HepG2 (cell line): ENCODE data around the gene ZNF451. TPM values are rescaled to one million over a fixed set of nuclear protein-coding genes. Genes with fewer than 3 reads are reported as not detected.

ENCODE experiments used
- ATAC-seq: fragments of 200-7000 bp; cut with Tn5 transposase; 3 replicates; pipeline ENCODE4 v1.9.1; 2020; ENCODE audit warnings: mild to moderate bottlenecking, moderate library complexity
- BruUV-seq: library from RNA; stranded (reverse); fragments of 400-500 nt; replicated peaks from 2 replicates; lab custom pipeline; 2021; lab: Mats Ljungman, UMichigan
- CTCF ChIA-PET: fragments of 300-600 bp; formaldehyde crosslinking; extraction: SDS; loops from one replicate; lab custom pipeline; 2021; ENCODE audit warnings: low total read pairs, inconsistent platforms, low intra/inter-chr PET ratio; lab: Yijun Ruan, JAX
- POLR2A ChIA-PET: fragments of 350-600 bp; sonication (Branson Sonifier 250); formaldehyde crosslinking; loops from one replicate; lab custom pipeline; 2020; ENCODE audit warnings: antibody characterized with exemption, inconsistent platforms; lab: Yijun Ruan, JAX
- DNase-seq: peaks from one replicate; pipeline ENCODE4 v3.0.0-alpha.2; 2015; ENCODE audit warnings: low spot score
- FAIRE-seq: peaks from 3 replicates; lab custom pipeline; 2011; peaks lifted over from hg19 to GRCh38; lab: Jason Lieb, UNC
- H2AFZ ChIP-seq: one replicate; pipeline ENCODE4 v1.6.1; 2011; ENCODE audit warnings: low read length, inconsistent platforms
- H3K27ac ChIP-seq: fragments of 300-600 bp; 3 replicates; pipeline ENCODE4 v1.8.0; 2011; ENCODE audit warnings: mixed run types, mild to moderate bottlenecking, mixed read lengths, low read length, inconsistent platforms; ENCODE audit not compliant: insufficient read depth; ENCODE audit errors: extremely low read length
- H3K27me3 ChIP-seq, 2 experiments: fragments of 200-600 bp in 1 of 2; 2 replicates in 1 of 2; 3 replicates in 1 of 2; pipeline versions ENCODE4 v1.6.0 to v1.8.0; 2011; ENCODE audit warnings: low read length in 2 of 2, mild to moderate bottlenecking in 2 of 2, moderate library complexity in 2 of 2, inconsistent platforms in 1 of 2; ENCODE audit not compliant: insufficient read depth in 2 of 2, control insufficient read depth in 1 of 2
- H3K36me3 ChIP-seq, 2 experiments: fragments of 200-600 bp in 1 of 2; replicated peaks in 1 of 2; 2 replicates in 1 of 2; 3 replicates in 1 of 2; pipeline versions ENCODE4 v1.5.1 to v1.8.0; 2011; ENCODE audit warnings: low read length in 2 of 2, inconsistent platforms in 1 of 2; ENCODE audit not compliant: insufficient read depth in 2 of 2, control insufficient read depth in 1 of 2
- H3K4me1 ChIP-seq: 2 replicates; pipeline ENCODE4 v1.5.1; 2012; ENCODE audit warnings: low read length, inconsistent platforms; ENCODE audit not compliant: insufficient read depth
- H3K4me2 ChIP-seq: 2 replicates; pipeline ENCODE4 v1.6.0; 2011; ENCODE audit warnings: low read depth, low read length, inconsistent platforms
- H3K4me3 ChIP-seq, 3 experiments: fragments of 200-600 bp in 1 of 3; sonication (generic), shearing (Covaris generic) in 1 of 3; replicated peaks in 1 of 3; 2 replicates each; pipeline ENCODE4 v1.5.1; 2011 to 2016; ENCODE audit warnings: low read length in 3 of 3, inconsistent platforms in 2 of 3, low read depth in 2 of 3, mild to moderate bottlenecking in 2 of 3, control low read depth in 1 of 3, mixed read lengths in 1 of 3; ENCODE audit not compliant: insufficient read depth in 1 of 3
- H3K79me2 ChIP-seq: one replicate; pipeline ENCODE4 v1.6.1; 2011; ENCODE audit warnings: low read length, inconsistent platforms; ENCODE audit not compliant: insufficient read depth
- H3K9ac ChIP-seq: 2 replicates; pipeline ENCODE4 v1.6.0; 2011; ENCODE audit warnings: mild to moderate bottlenecking, low read depth, low read length, inconsistent platforms; ENCODE audit not compliant: insufficient read depth
- H3K9me3 ChIP-seq: 2 replicates; pipeline ENCODE4 v1.5.1; 2012; ENCODE audit warnings: mild to moderate bottlenecking, low read length
- H4K20me1 ChIP-seq: 2 replicates; pipeline ENCODE4 v1.6.0; 2011; ENCODE audit warnings: inconsistent platforms, mild to moderate bottlenecking, low read length, moderate library complexity; ENCODE audit not compliant: insufficient read depth
- AKNA ChIP-seq: sonication (generic); formaldehyde crosslinking; IDR thresholded peaks from 2 replicates; pipeline ENCODE4 v1.4.0; 2020; ENCODE audit warnings: missing genetic modification reagents, borderline replicate concordance
- CBFB ChIP-seq: sonication (generic); formaldehyde crosslinking; IDR thresholded peaks from 2 replicates; pipeline ENCODE4 v1.4.0; 2020; ENCODE audit warnings: missing genetic modification reagents
- CREM ChIP-seq, 2 experiments: sonication (generic) in 1 of 2; formaldehyde crosslinking in 1 of 2; IDR thresholded peaks; 2 replicates each; pipeline versions ENCODE4 v1.4.0 to v1.6.1; 2016 to 2020; ENCODE audit warnings: antibody characterized with exemption in 1 of 2, mild to moderate bottlenecking in 1 of 2, missing genetic modification reagents in 1 of 2
- FOXP1 ChIP-seq, 2 experiments: fragments of 450-650 bp in 1 of 2; IDR thresholded peaks; 2 replicates each; pipeline ENCODE4 v1.6.1; 2017 to 2018; ENCODE audit warnings: antibody characterized with exemption in 1 of 2
- HES4 ChIP-seq: sonication (generic); formaldehyde crosslinking; IDR thresholded peaks from 2 replicates; pipeline ENCODE4 v1.9.0; 2021; ENCODE audit warnings: mild to moderate bottlenecking, missing genetic modification reagents, borderline replicate concordance
- IRF9 ChIP-seq: sonication (generic); formaldehyde crosslinking; IDR thresholded peaks from 2 replicates; pipeline ENCODE4 v1.8.0; 2022; ENCODE audit warnings: missing genetic modification reagents, mild to moderate bottlenecking, borderline replicate concordance
- MLX ChIP-seq: IDR thresholded peaks from 2 replicates; pipeline ENCODE4 v1.6.1; 2016
- MYC ChIP-seq: sonication (generic); formaldehyde crosslinking; IDR thresholded peaks from 2 replicates; pipeline ENCODE4 v1.9.0; 2021; ENCODE audit warnings: missing genetic modification reagents, borderline replicate concordance
- SMARCE1 ChIP-seq: fragments of 450-650 bp; IDR thresholded peaks from 2 replicates; pipeline ENCODE4 v1.6.1; 2017; ENCODE audit warnings: borderline replicate concordance
- SP140L ChIP-seq: sonication (generic); formaldehyde crosslinking; IDR thresholded peaks from 2 replicates; pipeline ENCODE4 v1.4.0; 2020; ENCODE audit warnings: missing genetic modification reagents, borderline replicate concordance
- TCF7L2 ChIP-seq: IDR thresholded peaks from 2 replicates; pipeline ENCODE4 v1.6.1; 2011; ENCODE audit warnings: mild to moderate bottlenecking, low read depth, low read length, moderate library complexity
- ZBTB7B ChIP-seq: sonication (generic); formaldehyde crosslinking; IDR thresholded peaks from 2 replicates; pipeline ENCODE4 v1.4.0; 2020; ENCODE audit warnings: missing genetic modification reagents
- ZFX ChIP-seq: sonication (generic); formaldehyde crosslinking; IDR thresholded peaks from 2 replicates; pipeline ENCODE4 v1.4.0; 2020; ENCODE audit warnings: mild to moderate bottlenecking, low read depth, missing genetic modification reagents, moderate library complexity
- ZNF235 ChIP-seq: sonication (generic); formaldehyde crosslinking; IDR thresholded peaks from 2 replicates; pipeline ENCODE4 v1.8.1; 2023; ENCODE audit warnings: mild to moderate bottlenecking, missing genetic modification reagents, borderline replicate concordance
- ZNF276 ChIP-seq: sonication (generic); formaldehyde crosslinking; IDR thresholded peaks from 2 replicates; pipeline ENCODE4 v1.4.0; 2020; ENCODE audit warnings: mild to moderate bottlenecking, low read depth, missing genetic modification reagents
- ZNF816 ChIP-seq: sonication (generic); formaldehyde crosslinking; IDR thresholded peaks from 2 replicates; pipeline ENCODE4 v1.8.0; 2022; ENCODE audit warnings: missing genetic modification reagents, mild to moderate bottlenecking, borderline replicate concordance
- WGBS: methylation state at CpG from one replicate; pipeline ENCODE4 v1.1.6; 2017; ENCODE audit warnings: low lambda C conversion rate; 5-methylcytosine and 5-hydroxymethylcytosine counted together
- in situ Hi-C: cut with HindIII; loops from 2 replicates; pipeline ENCODE4 v1.10.0; 2017; ENCODE audit warnings: low pct_unique_long_range_greater_than_20kb; ENCODE audit not compliant: extremely low pct_ligation_motif_present
- intact Hi-C: fragments of 100-400 bp; cut with micrococcal nuclease; formaldehyde crosslinking; loops from one replicate; pipeline ENCODE4 v1.10.0; 2022; ENCODE audit not compliant: unreplicated experiment
- polyA plus RNA-seq, 8 experiments: library from polyadenylated mRNA; depleted of rRNA in 3 of 8; stranded (reverse) in 7 of 8; unstranded in 1 of 8; fragments of >200 nt; fragmentation: Illumina TruSeq in 4 of 8; extraction: Trizol in 4 of 8; gene quantifications; 2 replicates each; pipeline versions ENCODE4 v1.2.1 to v1.2.3, GENCODE V29; 2011 to 2016; ENCODE audit warnings: low read depth in 4 of 8, missing spikeins in 1 of 8, mixed read lengths in 1 of 8; ENCODE audit not compliant: insufficient read depth in 1 of 8
- total RNA-seq, 5 experiments: library from RNA; depleted of rRNA; stranded (reverse); fragments of >200 nt; fragmentation: Illumina TruSeq; extraction: Trizol; gene quantifications; 2 replicates each; pipeline ENCODE4 v1.2.3, GENCODE V29; 2016; ENCODE audit warnings: low read depth in 1 of 5

ZNF451 gene
- total and polyA plus RNA-seq, 2 of the 13 experiments (the other 11 are each of a cell fraction or from before 2014, with no cell fraction given): 32.1 to 65.7 TPM

GRCh38 chr6:57143690-57144089 lies 53.7 kb downstream of the ZNF451 start (continued):
- TF ChIP-seq HES4 (CRISPR knock-in tag): no peak
- TF ChIP-seq ZFX: no peak
- no peak for TF ChIP-seq SP140L (CRISPR knock-in tag)
- no peak for TF ChIP-seq CBFB

GRCh38 chr6:57147401-57147800 lies 57.4 kb downstream of the ZNF451 start:
- WGBS: 93% methylated on average over 5 of the region's 5 CpGs
- no peaks in the 10 kb centered on the region for H4K20me1 ChIP-seq
- CTCF ChIA-PET: no interaction called here
- ATAC-seq: no peak
- H3K27me3 ChIP-seq: no peaks in the 10 kb centered on the region
- intact Hi-C loops (no loop called here), in situ Hi-C loops (no loop called here)
- H3K4me1 ChIP-seq: peaks cover 6% of the 10 kb centered on the region
- H3K4me3 ChIP-seq: no peak overlapping the region
- H3K27ac ChIP-seq: no peak overlapping the region
- H3K4me2 ChIP-seq: no peak overlapping the region
- no peaks in the 10 kb centered on the region for H3K79me2 ChIP-seq
- H3K36me3 ChIP-seq: peaks cover 11 to 47% of the 10 kb centered on the region in 2 experiments
- BruUV-seq: TSS peak; percentile 37
- POLR2A ChIA-PET: no interaction called here
- no peak for FAIRE-seq
- no peak overlapping the region for H2AFZ ChIP-seq
- no peaks in the 10 kb centered on the region for H3K9me3 ChIP-seq
- no peak overlapping the region for H3K9ac ChIP-seq
- DNase-seq: no peak
- TF ChIP-seq ZNF276 (CRISPR knock-in tag): no peak
- TF ChIP-seq ZNF816 (CRISPR knock-in tag): no peak
- TF ChIP-seq MYC: no peak
- TF ChIP-seq SMARCE1: no peak
- no peak for TF ChIP-seq ZNF235 (CRISPR knock-in tag)
- no peak for TF ChIP-seq CREM (IDR thresholded peaks at IDR 0.05)
- TF ChIP-seq CREM (CRISPR knock-in tag; IDR thresholded peaks at IDR 0.05): no peak
- no peak for TF ChIP-seq IRF9 (CRISPR knock-in tag)
- TF ChIP-seq ZBTB7B (CRISPR knock-in tag): no peak
- TF ChIP-seq FOXP1 (IDR thresholded peaks at IDR 0.05): no peak
- no peak for TF ChIP-seq FOXP1 (CRISPR knock-in tag; IDR thresholded peaks at IDR 0.05)
- TF ChIP-seq TCF7L2: no peak
- no peak for TF ChIP-seq MLX (CRISPR knock-in tag)
- TF ChIP-seq AKNA (CRISPR knock-in tag): no peak
